Ascending aorta (tissue), 2 donors: ENCODE data around the gene LCN15. TPM values are rescaled to one million over a fixed set of nuclear protein-coding genes. Genes with fewer than 3 reads are reported as not detected.

ENCODE experiments used
- DNase-seq, 2 donors: peaks; one replicate each; pipeline ENCODE4 v3.0.0-alpha.2; 2019; ENCODE audit warnings: low spot score in 2 of 2
- H3K27ac ChIP-seq, 2 donors: fragments of 200-600 bp; sonication (generic); one replicate each; pipeline ENCODE4 v1.5.1; 2016 to 2017; ENCODE audit warnings: mild to moderate bottlenecking in 1 of 2
- H3K27me3 ChIP-seq: fragments of 200-600 bp; sonication (generic); one replicate; pipeline ENCODE4 v1.5.1; 2017
- H3K36me3 ChIP-seq, 2 donors: fragments of 200-600 bp; sonication (generic); one replicate each; pipeline ENCODE4 v1.5.1; 2016
- H3K4me1 ChIP-seq, 2 donors: fragments of 200-600 bp; sonication (generic); one replicate each; pipeline ENCODE4 v1.5.1; 2016 to 2017; ENCODE audit warnings: mild to moderate bottlenecking in 1 of 2
- H3K4me3 ChIP-seq, 2 donors: fragments of 200-600 bp; sonication (generic); one replicate each; pipeline ENCODE4 v1.5.1; 2016 to 2017; ENCODE audit warnings: mild to moderate bottlenecking in 1 of 2
- H3K9me3 ChIP-seq, 2 donors: fragments of 200-600 bp; sonication (generic); one replicate each; pipeline ENCODE4 v1.5.1; 2016
- intact Hi-C: fragments of 100-400 bp; cut with DNase I; formaldehyde crosslinking; loops from one replicate; pipeline ENCODE4 v1.15.1; 2023
- total RNA-seq: library from RNA; depleted of rRNA; stranded (reverse); fragments of >200 nt; gene quantifications from one replicate; pipeline ENCODE4 v1.1.0, GENCODE V29; 2016
- TF ChIP-seq, protein P1 (sequence below), 3 experiments: fragments of 200-600 bp in 2 of 3; fragments of 450-650 bp in 1 of 3; sonication (generic) in 2 of 3; IDR thresholded peaks; one replicate each; pipeline ENCODE4 v1.5.1; 2016 to 2019; ENCODE audit warnings: antibody characterized with exemption in 3 of 3, mild to moderate bottlenecking in 1 of 3, moderate library complexity in 1 of 3

The LCN15 gene
- total RNA-seq, 1 donor from 2014 or later: not detected

GRCh38 chr9:136722969-136723356 lies 41.4 kb downstream of the LCN15 start:
- Histone ChIP-seq H3K9me3 (no peaks in the 10 kb centered on the region), H3K27me3 (no peaks in the 10 kb centered on the region), H3K36me3 (peaks cover 44 to 48% of the 10 kb centered on the region in 2 donors), H3K27ac (no peak overlapping the region), H3K4me3 (no peak overlapping the region), H3K4me1 (peaks cover 8 to 11% of the 10 kb centered on the region in 2 donors)
- TF ChIP-seq, protein P1, sequence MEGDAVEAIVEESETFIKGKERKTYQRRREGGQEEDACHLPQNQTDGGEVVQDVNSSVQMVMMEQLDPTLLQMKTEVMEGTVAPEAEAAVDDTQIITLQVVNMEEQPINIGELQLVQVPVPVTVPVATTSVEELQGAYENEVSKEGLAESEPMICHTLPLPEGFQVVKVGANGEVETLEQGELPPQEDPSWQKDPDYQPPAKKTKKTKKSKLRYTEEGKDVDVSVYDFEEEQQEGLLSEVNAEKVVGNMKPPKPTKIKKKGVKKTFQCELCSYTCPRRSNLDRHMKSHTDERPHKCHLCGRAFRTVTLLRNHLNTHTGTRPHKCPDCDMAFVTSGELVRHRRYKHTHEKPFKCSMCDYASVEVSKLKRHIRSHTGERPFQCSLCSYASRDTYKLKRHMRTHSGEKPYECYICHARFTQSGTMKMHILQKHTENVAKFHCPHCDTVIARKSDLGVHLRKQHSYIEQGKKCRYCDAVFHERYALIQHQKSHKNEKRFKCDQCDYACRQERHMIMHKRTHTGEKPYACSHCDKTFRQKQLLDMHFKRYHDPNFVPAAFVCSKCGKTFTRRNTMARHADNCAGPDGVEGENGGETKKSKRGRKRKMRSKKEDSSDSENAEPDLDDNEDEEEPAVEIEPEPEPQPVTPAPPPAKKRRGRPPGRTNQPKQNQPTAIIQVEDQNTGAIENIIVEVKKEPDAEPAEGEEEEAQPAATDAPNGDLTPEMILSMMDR (IDR thresholded peaks at IDR 0.05): no peak
- intact Hi-C loops: no loop called here
- DNase-seq: no peak

DNA sequence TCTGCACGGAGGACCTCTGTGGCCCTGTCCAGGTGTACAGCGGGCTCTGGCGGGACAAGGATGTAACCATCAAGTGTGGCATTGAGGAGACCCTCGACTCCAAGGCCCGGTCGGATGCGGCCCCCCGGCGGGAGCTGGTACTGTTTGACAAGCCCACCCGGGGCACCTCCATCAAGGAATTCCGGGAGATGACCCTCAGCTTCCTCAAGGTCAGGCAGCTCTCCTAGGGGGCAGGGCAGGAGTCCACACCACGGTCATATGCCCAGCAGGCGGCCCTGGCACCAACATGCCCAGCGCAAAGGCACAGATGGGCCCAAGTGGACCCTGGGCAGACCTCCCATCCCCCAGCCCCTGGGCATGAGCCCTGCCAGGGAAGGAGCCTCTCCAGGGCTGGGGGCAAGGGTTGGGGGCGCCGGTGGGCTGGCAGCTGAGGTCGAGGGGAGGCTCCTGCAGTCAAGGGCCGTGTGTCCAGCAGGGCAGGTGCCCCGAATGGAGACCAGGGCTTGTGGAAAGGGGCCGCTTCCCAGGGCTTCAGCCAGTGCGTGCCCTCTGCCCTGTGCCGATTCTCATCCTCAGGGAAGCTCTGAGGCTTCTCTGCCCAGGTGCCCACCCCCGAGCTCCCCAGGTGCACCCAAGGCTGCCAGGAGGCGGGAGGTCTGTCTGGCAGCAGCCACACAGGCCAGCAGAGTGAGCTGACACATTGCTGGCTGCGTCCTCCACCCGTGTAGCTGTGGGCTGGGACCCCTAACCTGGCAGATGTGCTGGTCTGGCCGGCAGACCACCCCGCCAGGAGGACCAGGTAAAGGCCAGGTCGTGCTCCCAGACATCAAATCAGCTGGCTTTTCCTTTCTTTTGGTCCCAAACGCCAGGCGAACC lies 42.0 kb downstream of the LCN15 start:
- Histone ChIP-seq H3K4me1 (peaks cover 8 to 10% of the 10 kb centered on the region in 2 donors), H3K27ac (no peak overlapping the region)
- intact Hi-C loops: no loop called here

GRCh38 chr9:136721339-136722092 lies 42.8 kb downstream of the LCN15 start:
- Histone ChIP-seq H3K27ac (no peak overlapping the region), H3K27me3 (no peaks in the 10 kb centered on the region), H3K9me3 (no peaks in the 10 kb centered on the region), H3K4me1 (peaks cover 1 to 2% of the 10 kb centered on the region in 2 donors), H3K4me3 (no peak overlapping the region), H3K36me3 (peaks cover 44 to 46% of the 10 kb centered on the region in 2 donors)
- DNase-seq: no peak
- intact Hi-C loops: no loop called here
- TF ChIP-seq, protein P1 (IDR thresholded peaks at IDR 0.05): no peak

More for the DNA sequence above, 42.0 kb downstream of the LCN15 start:
- no peak overlapping the region for H3K4me3 ChIP-seq
- H3K36me3 ChIP-seq: peaks cover 44 to 48% of the 10 kb centered on the region in 2 donors
- TF ChIP-seq, protein P1 (IDR thresholded peaks at IDR 0.05): no peak
- no peaks in the 10 kb centered on the region for H3K27me3 ChIP-seq
- DNase-seq: no peak
- H3K9me3 ChIP-seq: no peaks in the 10 kb centered on the region

DNA sequence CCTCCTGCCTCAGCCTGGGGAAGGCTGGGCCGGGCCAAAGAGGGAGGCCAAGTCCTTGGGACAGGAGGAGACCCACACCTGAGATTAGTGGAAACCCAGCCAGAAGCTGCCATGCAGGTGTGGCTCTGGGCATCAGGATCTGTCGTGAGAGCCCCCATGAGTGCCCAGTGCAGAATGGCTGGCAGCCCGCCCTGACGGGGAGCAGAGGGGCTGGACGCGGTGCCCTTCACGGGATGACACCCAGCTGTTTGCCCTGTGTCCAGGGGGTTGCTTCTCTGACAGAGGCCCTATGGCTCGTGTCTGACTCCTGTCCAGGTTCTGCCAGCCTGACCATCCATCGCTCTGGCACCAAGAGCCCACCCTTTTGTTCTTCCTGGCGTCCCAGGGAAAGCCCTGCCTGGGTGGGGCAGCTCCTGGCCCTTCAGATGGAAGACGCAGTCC lies 43.4 kb downstream of the LCN15 start:
- TF ChIP-seq, protein P1 (IDR thresholded peaks at IDR 0.05): no peak
- Histone ChIP-seq H3K27ac (no peak overlapping the region), H3K4me1 (no peaks in the 10 kb centered on the region), H3K9me3 (no peaks in the 10 kb centered on the region), H3K36me3 (peaks cover 40 to 41% of the 10 kb centered on the region in 2 donors), H3K27me3 (no peaks in the 10 kb centered on the region), H3K4me3 (no peak overlapping the region)
- intact Hi-C loops: no loop called here
- DNase-seq: no peak

DNA sequence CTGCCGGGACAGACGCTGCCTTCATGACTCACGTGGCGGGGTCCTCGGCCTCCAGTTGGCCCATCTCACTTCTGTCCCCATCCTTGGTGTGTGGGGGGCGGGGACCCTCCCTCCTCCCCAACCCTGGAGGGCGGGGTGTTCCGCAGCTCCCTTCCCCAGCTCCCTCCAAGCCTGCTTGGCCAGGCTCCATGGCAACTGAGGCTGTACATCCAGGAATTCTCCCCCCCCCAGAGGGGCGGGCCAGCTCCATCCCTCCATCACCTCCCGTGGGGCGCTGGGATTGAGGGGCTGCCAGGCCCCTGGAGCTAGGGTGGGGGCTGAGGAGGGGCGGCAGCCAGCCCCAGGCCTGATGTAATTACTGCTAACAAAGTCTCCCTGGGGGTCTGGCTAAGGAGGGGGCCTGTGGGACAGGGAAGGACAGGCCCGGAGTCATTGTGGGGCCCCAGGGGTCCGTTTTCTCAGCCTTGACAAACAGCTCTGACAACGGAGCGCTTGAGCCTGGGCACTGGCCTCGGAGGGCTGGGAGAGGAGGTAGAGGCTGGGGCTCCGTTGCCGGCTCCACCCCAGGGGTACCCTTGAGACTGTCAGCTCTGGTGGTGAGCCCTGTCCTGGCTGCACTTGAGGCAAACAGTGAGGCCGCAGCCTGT lies 43.9 kb downstream of the LCN15 start:
- Histone ChIP-seq H3K27me3 (no peaks in the 10 kb centered on the region), H3K4me3 (no peak overlapping the region), H3K36me3 (peaks cover 34 to 36% of the 10 kb centered on the region in 2 donors), H3K9me3 (no peaks in the 10 kb centered on the region), H3K27ac (no peak overlapping the region), H3K4me1 (no peaks in the 10 kb centered on the region)
- TF ChIP-seq, protein P1 (IDR thresholded peaks at IDR 0.05): no peak
- intact Hi-C loops: no loop called here
- DNase-seq: no peak
